AG04450 (cell line): ENCODE data around the gene AMD1. TPM values are rescaled to one million over a fixed set of nuclear protein-coding genes. Genes with fewer than 3 reads are reported as not detected.

Experiments used
- CTCF ChIA-PET: fragments of 300-600, 350-600 bp; formaldehyde crosslinking; extraction: SDS; loops from one replicate; lab custom pipeline; 2022; ENCODE audit warnings: antibody characterized with exemption, inconsistent platforms; lab: Charles Lee
- POLR2A ChIA-PET: fragments of 350-600 bp; formaldehyde crosslinking; extraction: SDS; loops from one replicate; lab custom pipeline; 2021; ENCODE audit warnings: antibody characterized with exemption, inconsistent platforms; lab: Yijun Ruan, JAX
- DNase-seq: peaks from one replicate; pipeline ENCODE4 v3.0.0-alpha.2; 2011; ENCODE audit warnings: low read depth, low spot score
- H3K27ac ChIP-seq: one replicate; pipeline ENCODE4 v1.5.1; 2012; ENCODE audit warnings: low read depth, low read length, control low read depth
- H3K27me3 ChIP-seq: one replicate; pipeline ENCODE4 v1.6.0; 2012; ENCODE audit warnings: low read length; ENCODE audit not compliant: control insufficient read depth, insufficient read depth
- H3K4me3 ChIP-seq: 2 replicates; pipeline ENCODE4 v1.5.1; 2011; ENCODE audit warnings: mild to moderate bottlenecking, low read depth, low read length, control low read depth
- H3K9me3 ChIP-seq: 2 replicates; pipeline ENCODE4 v1.5.1; 2012; ENCODE audit warnings: low read length; ENCODE audit not compliant: control insufficient read depth, insufficient read depth
- polyA plus RNA-seq: library from polyadenylated mRNA; depleted of rRNA; stranded (reverse); fragments of >200 nt; gene quantifications from 2 replicates; pipeline ENCODE4 v1.2.3, GENCODE V29; 2011
- TF ChIP-seq, protein P1 (sequence below): IDR thresholded peaks from 2 replicates; pipeline ENCODE4 v1.5.1; 2011; ENCODE audit warnings: low read depth, low read length, control low read depth, inconsistent platforms

The AMD1 gene
- polyA plus RNA-seq, 1 experiment = 84.5 TPM

DNA sequence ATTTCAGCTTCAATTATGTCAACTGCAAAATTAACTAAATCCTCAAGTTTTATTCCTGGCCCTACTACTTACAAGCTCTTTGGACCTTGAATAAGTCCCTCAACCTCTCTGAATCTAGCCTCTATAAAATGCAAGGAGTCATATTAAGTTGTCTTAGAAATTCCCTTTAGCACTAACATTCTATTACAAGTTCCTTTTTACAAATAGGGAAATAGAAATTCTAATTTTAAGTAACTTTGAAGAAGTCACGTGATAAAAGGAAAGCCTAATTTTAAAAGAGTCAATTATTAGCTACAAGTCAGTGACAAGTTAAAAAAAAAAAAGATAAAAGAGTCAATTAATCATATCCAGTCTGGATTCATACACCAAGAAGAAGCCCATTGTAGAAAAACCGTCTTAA is 59.3 kb downstream of the AMD1 start:
- Histone ChIP-seq H3K9me3 (no peaks in the 10 kb centered on the region), H3K4me3 (no peak overlapping the region), H3K27me3 (no peaks in the 10 kb centered on the region), H3K27ac (no peak overlapping the region)
- DNase-seq = no peak
- TF ChIP-seq, protein P1, sequence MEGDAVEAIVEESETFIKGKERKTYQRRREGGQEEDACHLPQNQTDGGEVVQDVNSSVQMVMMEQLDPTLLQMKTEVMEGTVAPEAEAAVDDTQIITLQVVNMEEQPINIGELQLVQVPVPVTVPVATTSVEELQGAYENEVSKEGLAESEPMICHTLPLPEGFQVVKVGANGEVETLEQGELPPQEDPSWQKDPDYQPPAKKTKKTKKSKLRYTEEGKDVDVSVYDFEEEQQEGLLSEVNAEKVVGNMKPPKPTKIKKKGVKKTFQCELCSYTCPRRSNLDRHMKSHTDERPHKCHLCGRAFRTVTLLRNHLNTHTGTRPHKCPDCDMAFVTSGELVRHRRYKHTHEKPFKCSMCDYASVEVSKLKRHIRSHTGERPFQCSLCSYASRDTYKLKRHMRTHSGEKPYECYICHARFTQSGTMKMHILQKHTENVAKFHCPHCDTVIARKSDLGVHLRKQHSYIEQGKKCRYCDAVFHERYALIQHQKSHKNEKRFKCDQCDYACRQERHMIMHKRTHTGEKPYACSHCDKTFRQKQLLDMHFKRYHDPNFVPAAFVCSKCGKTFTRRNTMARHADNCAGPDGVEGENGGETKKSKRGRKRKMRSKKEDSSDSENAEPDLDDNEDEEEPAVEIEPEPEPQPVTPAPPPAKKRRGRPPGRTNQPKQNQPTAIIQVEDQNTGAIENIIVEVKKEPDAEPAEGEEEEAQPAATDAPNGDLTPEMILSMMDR = no peak
- ChIA-PET POLR2A (no interaction called here), CTCF (interaction anchor here (0.6 to 1.4 kb wide), 2 partner anchors 17 to 108 kb away, joined by 4 to 8 read pairs; no protein-coding TSS in a partner anchor)

DNA sequence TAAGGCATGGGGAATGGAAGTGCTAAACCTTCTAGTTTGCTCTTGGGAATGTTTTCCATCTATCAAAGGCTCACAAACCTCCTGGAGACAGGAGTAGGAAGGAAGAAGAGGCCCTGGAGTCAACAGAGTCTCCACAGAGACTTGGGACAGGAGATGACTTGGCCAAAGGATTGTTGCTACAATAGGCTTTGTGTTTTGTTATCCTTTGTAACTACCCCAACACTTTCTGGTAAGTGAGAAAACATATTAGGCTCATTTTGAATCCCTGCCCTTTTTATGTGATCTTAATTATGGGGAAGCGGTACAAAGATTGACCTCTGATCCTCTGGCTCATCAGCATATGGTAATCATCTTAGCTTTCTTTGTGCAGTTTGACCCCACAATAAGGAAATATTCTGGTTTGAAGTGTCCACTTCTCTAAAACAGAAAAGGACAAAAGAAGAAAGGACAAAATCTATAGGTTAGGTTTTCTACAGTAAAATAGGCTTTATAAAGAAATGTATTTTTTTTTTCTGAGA is 59.9 kb downstream of the AMD1 start:
- no peaks in the 10 kb centered on the region for H3K9me3 ChIP-seq
- TF ChIP-seq, protein P1 = no peak
- POLR2A ChIA-PET = no interaction called here
- no peak for DNase-seq
- H3K27ac ChIP-seq = no peak overlapping the region
- H3K27me3 ChIP-seq = no peaks in the 10 kb centered on the region
- no peak overlapping the region for H3K4me3 ChIP-seq
- CTCF ChIA-PET = interaction anchor here (0.6 to 1.4 kb wide), 2 partner anchors 16 to 109 kb away, joined by 4 to 8 read pairs; no protein-coding TSS in a partner anchor

DNA sequence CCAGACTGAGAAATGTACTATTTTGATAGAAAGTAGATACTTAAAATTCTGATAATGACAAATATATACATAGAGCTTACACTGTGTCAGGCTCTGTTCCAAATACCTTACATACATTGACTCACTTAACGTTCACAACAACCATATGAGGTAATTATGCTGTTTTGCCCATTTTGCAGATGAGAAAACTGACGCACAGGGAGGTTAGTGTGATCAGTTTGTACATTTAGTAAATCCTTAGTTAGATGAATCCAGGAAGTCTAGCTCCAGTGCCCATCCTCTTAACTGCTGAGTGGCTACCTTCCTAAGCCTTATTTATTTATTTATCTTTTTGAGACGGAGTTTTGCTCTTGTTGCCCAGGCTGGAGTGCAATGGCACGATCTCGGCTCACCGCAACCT is 60.6 kb downstream of the AMD1 start:
- Histone ChIP-seq H3K27me3 (no peaks in the 10 kb centered on the region), H3K4me3 (no peak overlapping the region), H3K27ac (no peak overlapping the region), H3K9me3 (no peaks in the 10 kb centered on the region)
- TF ChIP-seq, protein P1 = no peak
- CTCF ChIA-PET = no interaction called here
- DNase-seq = no peak
- POLR2A ChIA-PET = interaction anchor here (0.7 kb wide), 1 partner anchor 9 kb away, joined by 3 read pairs; no protein-coding TSS in a partner anchor

DNA sequence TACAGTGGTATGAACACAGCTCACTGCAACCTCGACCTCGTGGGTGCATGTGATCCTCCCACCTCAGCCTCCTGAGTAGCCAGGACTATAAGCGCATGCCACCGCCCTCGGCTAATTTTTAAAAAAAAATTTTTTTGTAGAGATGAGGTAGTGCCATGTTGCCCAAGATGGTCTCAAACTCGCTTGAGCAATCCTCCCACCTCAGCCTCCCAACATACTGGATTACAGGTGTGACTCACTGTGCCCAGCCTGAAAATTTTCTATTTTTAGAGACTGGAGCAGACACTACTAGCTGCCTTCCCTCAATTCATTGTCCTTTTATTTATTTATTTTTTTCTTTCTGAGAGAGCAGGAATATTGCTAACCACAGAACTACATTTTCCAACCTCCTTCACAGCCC is 63.6 kb downstream of the AMD1 start:
- no peak for DNase-seq
- POLR2A ChIA-PET = interaction anchor here (0.7 kb wide), 1 partner anchor 63 kb away, joined by 8 read pairs; the partner anchor contains the start of gene AMD1
- Histone ChIP-seq H3K27me3 (no peaks in the 10 kb centered on the region), H3K4me3 (no peak overlapping the region), H3K9me3 (no peaks in the 10 kb centered on the region), H3K27ac (no peak overlapping the region)
- TF ChIP-seq, protein P1 = no peak
- CTCF ChIA-PET = interaction anchor here (0.6 kb wide), 1 partner anchor 46 kb away, joined by 3 read pairs; no protein-coding TSS in a partner anchor

DNA sequence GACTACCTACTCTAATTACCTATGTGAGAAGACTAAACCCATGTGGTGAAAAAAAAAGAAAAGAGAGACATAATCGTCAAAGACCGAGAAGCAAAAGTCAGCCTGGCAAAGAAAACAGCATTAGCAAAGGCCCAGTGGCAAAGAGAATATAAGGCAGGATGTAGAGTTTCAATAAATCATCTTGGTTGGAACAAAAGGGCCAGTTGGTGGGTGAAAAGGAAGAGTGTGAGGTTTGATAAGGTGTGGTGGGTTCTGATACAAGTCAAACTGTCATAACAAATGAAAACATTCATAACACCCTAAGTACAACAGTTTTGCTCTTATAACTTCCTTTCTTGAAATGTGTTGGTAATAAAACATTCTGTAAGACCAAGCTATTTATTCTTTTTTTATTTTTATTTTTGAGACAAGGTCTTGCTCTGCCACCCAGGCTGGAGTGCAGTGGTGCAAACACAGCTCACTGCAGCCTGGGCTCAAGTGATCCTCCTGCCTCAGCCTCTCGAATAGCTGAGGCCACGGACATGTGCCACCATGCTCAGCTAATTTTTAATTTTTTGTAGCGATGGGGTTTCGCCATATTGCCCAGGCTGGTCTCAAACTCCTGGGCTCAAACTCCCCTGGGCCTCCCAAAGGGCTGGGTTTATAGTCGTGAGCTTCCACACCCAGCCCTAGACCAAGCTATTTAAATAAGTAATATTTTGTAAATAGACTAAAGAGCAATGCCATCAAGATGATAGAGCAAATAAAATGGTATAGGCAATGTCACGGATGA is 65.0 kb downstream of the AMD1 start:
- Histone ChIP-seq H3K27me3 (no peaks in the 10 kb centered on the region), H3K4me3 (no peak overlapping the region), H3K27ac (no peak overlapping the region), H3K9me3 (no peaks in the 10 kb centered on the region)
- CTCF ChIA-PET = interaction anchor here (0.6 to 0.7 kb wide), 2 partner anchors 8 to 257 kb away, joined by 3 read pairs; no protein-coding TSS in a partner anchor
- TF ChIP-seq, protein P1 = no peak
- no peak for DNase-seq
- POLR2A ChIA-PET = no interaction called here
